Ramos (cell line): Measurements from ENCODE around the gene SPRYD3.
"Not testable (repeated sequence)": the region's sequence is repeated elsewhere in the genome, so short reads cannot be mapped to it uniquely, and the experiment has no call there.

ENCODE experiments used
- in situ Hi-C: fragments of 300-500 bp; cut with MboI; formaldehyde crosslinking; loops from one replicate; pipeline ENCODE4 v1.14.3; 2022; ENCODE audit warnings: low sequenced_read_pairs; ENCODE audit not compliant: unreplicated experiment

Gene SPRYD3

GRCh38 chr12:53102883-53103807 lies 24.0 kb upstream of the SPRYD3 start, which contains the start of gene SOAT2:
TSS of gene SOAT2 (plus strand) at chr12:53103486. CDS start at chr12:53103578, 92 bp downstream.
- in situ Hi-C loops, result loop anchor here (5.0 kb wide), 1 partner anchor 36 kb away; no protein-coding TSS in a partner anchor

- in situ Hi-C loops, result loop anchor here (5.0 kb wide), 1 partner anchor 35 kb away; no protein-coding TSS in a partner anchor
Measured at GRCh38 chr12:53101931-53102781, 23.0 kb upstream of the SPRYD3 start.

- in situ Hi-C loops, result loop anchor here (5.0 kb wide), 1 partner anchor 34 kb away; no protein-coding TSS in a partner anchor
Measured at GRCh38 chr12:53101266-53101665, 22.1 kb upstream of the SPRYD3 start.

GRCh38 chr12:53100466-53101151 lies 21.4 kb upstream of the SPRYD3 start:
- in situ Hi-C loops, result loop anchor here (5.0 kb wide), 1 partner anchor 33 kb away; no protein-coding TSS in a partner anchor

- in situ Hi-C loops, result no loop called here
Measured at GRCh38 chr12:53099071-53099882, 20.1 kb upstream of the SPRYD3 start.

- in situ Hi-C loops, result no loop called here
Measured at GRCh38 chr12:53098354-53098981, 19.3 kb upstream of the SPRYD3 start.

- in situ Hi-C loops, result no loop called here
Measured at GRCh38 chr12:53097564-53098353, 18.6 kb upstream of the SPRYD3 start, which contains the start of gene IGFBP6. TSS of gene IGFBP6 (plus strand) at chr12:53097667. CDS start at chr12:53097718, 51 bp downstream.

GRCh38 chr12:53097207-53097563 lies 18.0 kb upstream of the SPRYD3 start:
- in situ Hi-C loops, result no loop called here

- in situ Hi-C loops, result no loop called here
Measured at GRCh38 chr12:53096759-53097158, 17.6 kb upstream of the SPRYD3 start.

- in situ Hi-C loops, result no loop called here
Measured at GRCh38 chr12:53096089-53096741, 17.0 kb upstream of the SPRYD3 start.

GRCh38 chr12:53095596-53095895 lies 16.4 kb upstream of the SPRYD3 start:
- in situ Hi-C loops, result not testable (repeated sequence)

- in situ Hi-C loops, result not testable (repeated sequence)
Measured at GRCh38 chr12:53094796-53095595, 15.8 kb upstream of the SPRYD3 start.

- in situ Hi-C loops, result no loop called here
Measured at GRCh38 chr12:53094394-53094787, 15.2 kb upstream of the SPRYD3 start.

GRCh38 chr12:53093777-53094393 lies 14.7 kb upstream of the SPRYD3 start:
- in situ Hi-C loops, result no loop called here

- in situ Hi-C loops, result no loop called here
Measured at GRCh38 chr12:53091756-53092155, 12.6 kb upstream of the SPRYD3 start.

GRCh38 chr12:53090554-53090953 lies 11.4 kb upstream of the SPRYD3 start:
- in situ Hi-C loops, result no loop called here
